K562 (cell line): Measurements from ENCODE around the gene AGBL1. TPM values are rescaled to one million over a fixed set of nuclear protein-coding genes. Genes with fewer than 3 reads are reported as not detected.

ENCODE experiments used
- ATAC-seq: fragments of 200-7000 bp; cut with Tn5 transposase; 3 replicates; pipeline ENCODE4 v1.9.1; 2020; ENCODE audit warnings: moderate library complexity
- BruUV-seq: library from RNA; stranded (reverse); fragments of 400-500 nt; replicated peaks from 2 replicates; lab custom pipeline; 2021; lab: Mats Ljungman, UMichigan
- CTCF ChIA-PET: fragments of 300-600 bp; formaldehyde crosslinking; extraction: SDS; loops from one replicate; lab custom pipeline; 2021; ENCODE audit warnings: low intra/inter-chr PET ratio; lab: Yijun Ruan, JAX
- POLR2A ChIA-PET: fragments of 300-600, 350-650 bp; sonication (Branson Sonifier 250); formaldehyde crosslinking; extraction: SDS; loops from one replicate; lab custom pipeline; 2021; ENCODE audit warnings: antibody characterized with exemption, inconsistent platforms; lab: Yijun Ruan, JAX
- DNase-seq, 4 experiments: peaks; one replicate each; pipeline versions ENCODE4 v3.0.0 to v3.0.0-alpha.2; 2011 to 2018; ENCODE audit warnings: low spot score in 3 of 4, mixed read lengths in 3 of 4; ENCODE audit errors: extremely low read depth in 1 of 4
- FAIRE-seq: peaks from 2 replicates; lab custom pipeline; 2011; peaks lifted over from hg19 to GRCh38; lab: Jason Lieb, UNC
- H2AFZ ChIP-seq: 2 replicates; pipeline ENCODE4 v1.6.0; 2011; ENCODE audit warnings: low read depth, low read length, control low read depth, inconsistent platforms
- H3K27ac ChIP-seq: fragments of 200-600 bp; 3 replicates; pipeline ENCODE4 v1.8.0; 2011; ENCODE audit warnings: low read depth, mild to moderate bottlenecking, control low read depth, inconsistent platforms, low read length, moderate library complexity, mixed read lengths; ENCODE audit errors: extremely low read depth
- H3K27me3 ChIP-seq, 2 experiments: fragments of 300-600 bp in 1 of 2; 2 replicates in 1 of 2; 3 replicates in 1 of 2; pipeline versions ENCODE4 v1.6.0 to v1.8.0; 2011; ENCODE audit warnings: inconsistent platforms in 2 of 2, low read length in 2 of 2, mild to moderate bottlenecking in 1 of 2, mixed read lengths in 1 of 2, moderate library complexity in 1 of 2; ENCODE audit not compliant: control insufficient read depth in 2 of 2, insufficient read depth in 2 of 2
- H3K36me3 ChIP-seq: fragments of 300-600 bp; 3 replicates; pipeline ENCODE4 v1.8.0; 2011; ENCODE audit warnings: mild to moderate bottlenecking, low read length, inconsistent platforms; ENCODE audit not compliant: control insufficient read depth, insufficient read depth
- H3K4me1 ChIP-seq, 2 experiments: fragments of 200-600 bp in 1 of 2; replicated peaks in 1 of 2; 2 replicates in 1 of 2; 3 replicates in 1 of 2; pipeline versions ENCODE4 v1.5.1 to v1.8.0; 2011; ENCODE audit warnings: inconsistent platforms in 2 of 2, low read length in 2 of 2, mild to moderate bottlenecking in 1 of 2, mixed read lengths in 1 of 2, moderate library complexity in 1 of 2; ENCODE audit not compliant: control insufficient read depth in 2 of 2, insufficient read depth in 2 of 2
- H3K4me2 ChIP-seq: 2 replicates; pipeline ENCODE4 v1.6.1; 2011; ENCODE audit warnings: low read length, control low read depth, inconsistent platforms, mixed read lengths; ENCODE audit not compliant: insufficient read depth
- H3K4me3 ChIP-seq: fragments of 200-600 bp; sonication (generic), shearing (Covaris generic); 2 replicates; pipeline ENCODE4 v1.5.1; 2016; ENCODE audit warnings: control low read depth, inconsistent platforms
- H3K79me2 ChIP-seq: fragments of 200-600 bp; 3 replicates; pipeline ENCODE4 v1.8.0; 2011; ENCODE audit warnings: low read length, inconsistent platforms; ENCODE audit not compliant: control insufficient read depth, insufficient read depth
- H3K9ac ChIP-seq, 2 experiments: 2 replicates each; pipeline versions ENCODE4 v1.6.0 to v1.6.1; 2011; ENCODE audit warnings: low read depth in 2 of 2, low read length in 2 of 2, control low read depth in 1 of 2, inconsistent platforms in 1 of 2, mild to moderate bottlenecking in 1 of 2, mixed read lengths in 1 of 2; ENCODE audit not compliant: insufficient read depth in 1 of 2
- H3K9me1 ChIP-seq: one replicate; pipeline ENCODE4 v1.6.0; 2011; ENCODE audit warnings: inconsistent platforms, mild to moderate bottlenecking, low read length, moderate library complexity; ENCODE audit not compliant: control insufficient read depth, insufficient read depth
- H3K9me3 ChIP-seq: replicated peaks from 2 replicates; pipeline ENCODE4 v1.5.1; 2011; ENCODE audit warnings: low read depth, low read length, inconsistent platforms; ENCODE audit not compliant: control insufficient read depth, insufficient read depth
- H4K20me1 ChIP-seq: replicated peaks from 2 replicates; pipeline ENCODE4 v1.6.1; 2011; ENCODE audit warnings: low read length, inconsistent platforms, mixed read lengths; ENCODE audit not compliant: control insufficient read depth, insufficient read depth
- ATF3 ChIP-seq, 2 experiments: fragments of 450-650 bp in 1 of 2; sonication (generic) in 1 of 2; formaldehyde crosslinking in 1 of 2; IDR thresholded peaks in 1 of 2; conservative IDR thresholded peaks in 1 of 2; 2 replicates each; pipeline versions ENCODE4 v1.6.1 to v1.8.1; 2016 to 2023; ENCODE audit warnings: mild to moderate bottlenecking in 2 of 2, moderate library complexity in 2 of 2, inconsistent platforms in 1 of 2, missing genetic modification reagents in 1 of 2
- CLOCK ChIP-seq: fragments of 250-450 bp; sonication (Bioruptor Pico); IDR thresholded peaks from 2 replicates; pipeline ENCODE4 v1.4.0; 2020; ENCODE audit warnings: mild to moderate bottlenecking, moderate library complexity, borderline replicate concordance
- IFI16 ChIP-seq: fragments of 250-450 bp; sonication (Bioruptor Pico); IDR thresholded peaks from 2 replicates; pipeline ENCODE4 v2.1.2; 2022; ENCODE audit warnings: mild to moderate bottlenecking, inconsistent platforms
- KLF6 ChIP-seq: fragments of 250-450 bp; sonication (Bioruptor Pico); IDR thresholded peaks from 2 replicates; pipeline ENCODE4 v1.4.0; 2020; ENCODE audit warnings: mild to moderate bottlenecking, moderate library complexity, borderline replicate concordance
- MAFG ChIP-seq: fragments of 450-650 bp; conservative IDR thresholded peaks from 2 replicates; pipeline ENCODE4 v1.6.1; 2016; ENCODE audit warnings: missing genetic modification characterization, missing compliant biosample characterization
- NFE2L1 ChIP-seq: fragments of 450-650 bp; IDR thresholded peaks from 2 replicates; pipeline ENCODE4 v1.6.1; 2016; ENCODE audit warnings: missing genetic modification characterization, low read depth, mild to moderate bottlenecking, missing compliant biosample characterization, moderate library complexity, borderline replicate concordance
- PTBP1 ChIP-seq: fragments of 200-400 bp; formaldehyde crosslinking; IDR thresholded peaks from 2 replicates; pipeline ENCODE4 v1.6.1; 2017; ENCODE audit warnings: low read depth, low read length
- SMC3 ChIP-seq: conservative IDR thresholded peaks from 2 replicates; pipeline ENCODE4 v1.6.1; 2011; ENCODE audit warnings: low read depth, low read length, improper control_type of control experiment; ENCODE audit not compliant: insufficient read depth
- ZNF282 ChIP-seq: sonication (generic); formaldehyde crosslinking; IDR thresholded peaks from 2 replicates; pipeline ENCODE4 v1.8.1; 2023; ENCODE audit warnings: missing genetic modification reagents
- WGBS: fragments of 100-300 bp; shearing (Covaris generic); methylation state at CpG from one replicate; pipeline ENCODE4 v1.1.6; 2016; ENCODE audit warnings: low coverage, mixed read lengths; ENCODE audit not compliant: insufficient coverage; ENCODE audit errors: missing lambda C conversion rate; 5-methylcytosine and 5-hydroxymethylcytosine counted together
- in situ Hi-C: fragments of 300-500 bp; cut with MboI; formaldehyde crosslinking; loops from 4 replicates; pipeline ENCODE4 v1.15.0; 2018; ENCODE audit warnings: inconsistent platforms, mixed read lengths
- intact Hi-C: fragments of 100-400 bp; cut with micrococcal nuclease; formaldehyde crosslinking; loops from 2 replicates; pipeline ENCODE4 v1.14.2; 2022
- polyA plus RNA-seq, 8 experiments: library from polyadenylated mRNA; depleted of rRNA in 4 of 8; stranded (reverse) in 5 of 8; unstranded in 3 of 8; fragments of >200 nt; fragmentation: Nextera tagmentation in 2 of 8; fragmentation: Illumina TruSeq in 1 of 8; extraction: Ambion mirVana in 2 of 8; extraction: Trizol in 1 of 8; gene quantifications; 2 replicates each; pipeline versions ENCODE4 v1.2.1 to v1.2.3, GENCODE V29; 2011 to 2014; ENCODE audit warnings: inconsistent platforms in 1 of 8, missing spikeins in 1 of 8
- total RNA-seq, 7 experiments: library from RNA; depleted of rRNA in 6 of 7; stranded (reverse); fragments of >200 nt in 6 of 7; fragmentation: Illumina TruSeq in 2 of 7; extraction: Trizol in 2 of 7; gene quantifications; 2 replicates each; pipeline versions ENCODE4 v1.2.1 to v1.2.3, GENCODE V29; 2011 to 2021; ENCODE audit warnings: low replicate concordance in 1 of 7
- TF ChIP-seq, protein P1 (sequence below): fragments of 450-650 bp; IDR thresholded peaks from 2 replicates; pipeline ENCODE4 v1.7.0; 2016; ENCODE audit warnings: borderline replicate concordance
- TF ChIP-seq, protein P2 (sequence below): fragments of 250-450 bp; sonication (Bioruptor Pico); IDR thresholded peaks from 2 replicates; pipeline ENCODE4 v1.6.1; 2021; ENCODE audit warnings: mild to moderate bottlenecking

AGBL1 gene
- total and polyA plus RNA-seq, 9 of the 15 experiments (the other 6 are each of a cell fraction or from before 2014, with no cell fraction given): not detected

DNA sequence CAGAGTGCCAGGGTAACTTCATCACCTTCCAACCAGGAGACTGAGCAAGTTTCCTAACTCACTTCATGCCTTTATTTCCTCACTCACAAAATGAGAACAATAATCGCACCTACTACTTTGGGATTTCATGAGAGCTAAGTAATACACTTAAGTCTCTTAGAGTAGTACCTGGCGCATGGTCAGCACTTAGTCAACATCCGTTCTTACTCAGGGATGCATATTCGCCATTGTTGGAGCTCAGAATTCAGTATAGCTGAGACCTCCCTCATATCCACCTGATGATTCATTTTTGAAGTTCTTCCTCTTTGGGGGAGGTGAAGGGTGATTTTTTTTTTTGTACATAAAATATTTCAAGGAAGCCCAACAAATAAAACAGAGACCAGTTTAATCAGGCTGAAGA lies 188.2 kb downstream of the AGBL1 start (continued):
- TF ChIP-seq SMC3: no peak
- TF ChIP-seq, protein P1, sequence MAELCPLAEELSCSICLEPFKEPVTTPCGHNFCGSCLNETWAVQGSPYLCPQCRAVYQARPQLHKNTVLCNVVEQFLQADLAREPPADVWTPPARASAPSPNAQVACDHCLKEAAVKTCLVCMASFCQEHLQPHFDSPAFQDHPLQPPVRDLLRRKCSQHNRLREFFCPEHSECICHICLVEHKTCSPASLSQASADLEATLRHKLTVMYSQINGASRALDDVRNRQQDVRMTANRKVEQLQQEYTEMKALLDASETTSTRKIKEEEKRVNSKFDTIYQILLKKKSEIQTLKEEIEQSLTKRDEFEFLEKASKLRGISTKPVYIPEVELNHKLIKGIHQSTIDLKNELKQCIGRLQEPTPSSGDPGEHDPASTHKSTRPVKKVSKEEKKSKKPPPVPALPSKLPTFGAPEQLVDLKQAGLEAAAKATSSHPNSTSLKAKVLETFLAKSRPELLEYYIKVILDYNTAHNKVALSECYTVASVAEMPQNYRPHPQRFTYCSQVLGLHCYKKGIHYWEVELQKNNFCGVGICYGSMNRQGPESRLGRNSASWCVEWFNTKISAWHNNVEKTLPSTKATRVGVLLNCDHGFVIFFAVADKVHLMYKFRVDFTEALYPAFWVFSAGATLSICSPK: no peak

- Histone ChIP-seq H4K20me1 (no peaks in the 10 kb centered on the region), H3K4me1 (no peaks in the 10 kb centered on the region), H2AFZ (no peak overlapping the region), H3K4me3 (no peak overlapping the region), H3K9ac (no peak overlapping the region), H3K79me2 (no peaks in the 10 kb centered on the region), H3K36me3 (no peaks in the 10 kb centered on the region), H3K27me3 (no peaks in the 10 kb centered on the region), H3K4me2 (no peak overlapping the region), H3K9me1 (no peaks in the 10 kb centered on the region), H3K9me3 (no peaks in the 10 kb centered on the region; the same call in 1 of the 2 replicates), H3K27ac (no peak overlapping the region)
- ChIA-PET CTCF (no interaction called here), POLR2A (no interaction called here)
- intact Hi-C loops: no loop called here
- no peak for DNase-seq
- WGBS: 0% methylated on average over 1 of the region's 1 CpG
- no peak for ATAC-seq
- in situ Hi-C loops: no loop called here
- no peak for FAIRE-seq
- no TSS peak for BruUV-seq
- TF ChIP-seq CLOCK (no peak), IFI16 (CRISPR knock-in tag) (no peak), MAFG (tag) (no peak), ATF3 (IDR thresholded peaks at IDR 0.05) (no peak), ATF3 (CRISPR knock-in tag; conservative IDR thresholded peaks at IDR 0.05) (no peak), KLF6 (CRISPR knock-in tag) (no peak), NFE2L1 (tag) (no peak), PTBP1 (no peak), ZNF282 (CRISPR knock-in tag) (no peak)
- TF ChIP-seq, protein P2, sequence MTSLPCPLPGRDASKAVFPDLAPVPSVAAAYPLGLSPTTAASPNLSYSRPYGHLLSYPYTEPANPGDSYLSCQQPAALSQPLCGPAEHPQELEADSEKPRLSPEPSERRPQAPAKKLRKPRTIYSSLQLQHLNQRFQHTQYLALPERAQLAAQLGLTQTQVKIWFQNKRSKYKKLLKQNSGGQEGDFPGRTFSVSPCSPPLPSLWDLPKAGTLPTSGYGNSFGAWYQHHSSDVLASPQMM (CRISPR knock-in tag): no peak
Measured at GRCh38 chr15:86268558-86268957, 188.9 kb downstream of the AGBL1 start.
